Measurements from ENCODE around the gene EYA2.
A peak's percentile ranks its signal among the peaks of the same experiment; 100 is the strongest.
"Not testable (repeated sequence)": the region's sequence is repeated elsewhere in the genome, so short reads cannot be mapped to it uniquely, and the experiment has no call there.

The EYA2 gene

GRCh38 chr20:46955601-46956556 lies 61.2 kb downstream of the EYA2 start:
- no peak for DNase-seq (ENCODE audit: low spot score)

GRCh38 chr20:46959081-46959692 lies 64.5 kb downstream of the EYA2 start:
- DNase-seq (ENCODE audit: low spot score), result no peak

GRCh38 chr20:46959821-46960220 lies 65.2 kb downstream of the EYA2 start:
- DNase-seq (ENCODE audit: low spot score), result no peak

- no peak for DNase-seq (ENCODE audit: low spot score)
Observed at GRCh38 chr20:46960536-46960935, 65.9 kb downstream of the EYA2 start.

GRCh38 chr20:46961968-46962367 lies 67.3 kb downstream of the EYA2 start:
- DNase-seq (ENCODE audit: low spot score), result not testable (repeated sequence)

- DNase-seq (ENCODE audit: low spot score), result no peak
Observed at GRCh38 chr20:46962452-46963195, 68.0 kb downstream of the EYA2 start.

GRCh38 chr20:46963196-46963529 lies 68.5 kb downstream of the EYA2 start:
- DNase-seq (ENCODE audit: low spot score), result no peak

- no peak for DNase-seq (ENCODE audit: low spot score)
Observed at GRCh38 chr20:46963758-46964617, 69.3 kb downstream of the EYA2 start.

GRCh38 chr20:46964618-46965455 lies 70.2 kb downstream of the EYA2 start:
- DNase-seq (ENCODE audit: low spot score), result no peak

- no peak for DNase-seq (ENCODE audit: low spot score)
Observed at GRCh38 chr20:46965477-46965876, 70.8 kb downstream of the EYA2 start.

- DNase-seq (ENCODE audit: low spot score), result no peak
Observed at GRCh38 chr20:46967646-46968045, 73.0 kb downstream of the EYA2 start.

GRCh38 chr20:46970937-46971630 lies 76.4 kb downstream of the EYA2 start:
- DNase-seq (ENCODE audit: low spot score), result peak; percentile 52

GRCh38 chr20:46973766-46974165 lies 79.1 kb downstream of the EYA2 start:
- no peak for DNase-seq (ENCODE audit: low spot score)

- no peak for DNase-seq (ENCODE audit: low spot score)
Observed at GRCh38 chr20:46974669-46975434, 80.2 kb downstream of the EYA2 start.

GRCh38 chr20:46975976-46976375 lies 81.3 kb downstream of the EYA2 start:
- no peak for DNase-seq (ENCODE audit: low spot score)

GRCh38 chr20:46977204-46977603 lies 82.6 kb downstream of the EYA2 start:
- no peak for DNase-seq (ENCODE audit: low spot score)

GRCh38 chr20:46977909-46978588 lies 83.4 kb downstream of the EYA2 start:
- DNase-seq (ENCODE audit: low spot score), result no peak

GRCh38 chr20:46978951-46979491 lies 84.4 kb downstream of the EYA2 start:
- DNase-seq (ENCODE audit: low spot score), result no peak
